G401.6 (cell line): ENCODE measurements around the gene ANKS4B.
"Not testable (repeated sequence)": the region's sequence is repeated elsewhere in the genome, so short reads cannot be mapped to it uniquely, and the experiment has no call there.

Source experiments
- FAIRE-seq: peaks from 2 replicates; lab custom pipeline; 2012; peaks lifted over from hg19 to GRCh38; lab: Jason Lieb, UNC

Gene ANKS4B

DNA sequence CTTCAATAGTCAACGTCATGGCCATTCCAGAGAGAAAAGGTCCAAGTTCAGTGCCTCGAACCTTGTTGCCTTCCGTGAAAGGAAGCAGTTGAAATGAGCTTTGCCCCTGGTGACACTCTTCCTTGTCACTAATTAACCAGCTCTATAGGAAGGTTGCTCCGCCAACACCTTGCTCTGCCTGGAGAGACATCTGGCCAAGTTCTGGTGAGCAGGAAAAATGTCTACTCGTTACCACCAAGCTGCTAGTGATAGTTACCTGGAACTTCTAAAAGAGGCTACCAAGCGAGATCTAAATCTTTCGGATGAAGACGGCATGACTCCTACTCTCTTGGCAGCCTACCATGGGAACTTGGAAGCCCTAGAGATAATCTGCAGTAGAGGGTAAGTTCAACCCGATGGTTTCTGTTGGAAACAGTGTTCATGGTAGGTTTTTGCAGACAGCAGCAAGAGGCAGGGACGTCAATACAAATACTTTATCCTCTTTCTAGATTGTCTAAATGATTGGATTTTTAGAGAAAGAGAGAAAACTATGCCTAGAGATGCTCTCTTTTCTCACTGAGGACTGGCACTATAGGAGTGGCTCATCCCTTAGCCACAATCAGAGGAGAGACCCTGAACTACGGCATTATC, at the start of gene ANKS4B:
ANKS4B (plus strand) TSS at position 179 of the 630 bp plus-strand sequence; CDS start at position 218, 39 bp downstream.
- no peak for FAIRE-seq

DNA sequence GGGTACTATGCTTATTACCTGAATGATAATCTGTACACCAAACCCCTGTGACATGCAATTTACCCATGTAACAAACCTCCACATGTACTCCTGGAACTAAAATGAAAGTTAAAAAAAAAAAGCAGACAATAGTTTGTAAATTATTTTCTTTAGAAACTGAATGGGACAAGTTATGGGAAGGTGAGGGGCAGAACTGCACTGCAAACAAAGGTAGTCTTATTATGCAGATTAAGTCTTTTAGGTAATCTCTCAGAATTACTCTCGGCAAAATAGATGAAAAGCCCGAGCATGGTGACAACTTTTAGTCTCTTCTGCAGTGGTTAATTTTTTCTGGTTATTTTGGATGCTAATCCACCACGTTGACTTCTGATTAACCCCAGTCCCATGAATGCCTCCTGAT, 49.5 kb upstream of the ANKS4B start:
- no peak for FAIRE-seq

DNA sequence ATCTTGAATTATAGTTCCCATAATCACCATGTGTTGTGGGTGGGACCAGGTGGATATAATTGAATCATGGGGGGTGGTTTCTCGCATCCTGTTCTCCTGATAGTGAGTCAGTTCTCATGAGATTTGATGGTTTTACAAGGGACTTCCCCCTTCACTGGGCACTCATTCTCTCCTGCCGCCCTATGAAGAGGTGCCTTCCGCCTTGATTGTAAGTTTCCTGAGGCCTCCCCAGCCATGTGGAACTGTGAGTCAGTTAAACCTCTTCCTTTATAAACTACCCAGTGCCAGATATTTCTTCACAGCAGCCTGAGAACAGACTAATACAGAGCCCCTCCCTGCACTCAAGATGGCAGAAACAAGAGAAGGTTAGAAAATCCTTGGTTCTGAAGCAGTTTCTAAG, 48.7 kb upstream of the ANKS4B start:
- FAIRE-seq = no peak

DNA sequence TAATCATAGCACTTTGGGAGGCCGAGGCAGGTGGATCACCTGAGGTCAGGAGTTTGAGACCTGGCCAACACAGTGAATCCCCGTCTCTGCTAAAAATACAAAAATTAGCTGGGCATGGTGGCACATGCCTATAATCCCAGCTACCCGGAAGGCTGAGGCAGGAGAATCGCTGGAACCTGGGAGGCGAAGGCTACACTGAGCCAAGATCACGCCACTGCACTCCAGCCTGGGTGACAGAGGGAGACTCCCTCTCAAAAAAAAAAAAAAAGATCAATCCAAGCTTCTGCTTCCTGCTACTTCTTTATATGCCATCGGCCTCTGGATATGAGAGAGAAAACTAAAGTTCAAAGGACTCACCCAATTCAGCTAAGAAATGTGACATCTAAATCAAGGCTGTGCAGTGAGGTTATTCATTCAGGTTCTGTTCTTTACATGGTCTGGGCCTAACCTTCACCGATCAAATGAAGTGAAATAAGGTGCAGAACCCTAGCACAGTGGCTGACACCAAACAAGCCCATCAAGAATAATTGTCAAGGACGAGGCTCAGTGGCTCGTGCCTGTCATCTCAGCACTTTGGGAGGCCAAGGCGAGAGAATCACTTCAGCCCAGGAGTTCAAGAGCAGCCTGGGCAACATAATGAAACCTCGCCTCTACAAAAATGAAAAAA, 47.7 kb upstream of the ANKS4B start:
- FAIRE-seq = no peak

DNA sequence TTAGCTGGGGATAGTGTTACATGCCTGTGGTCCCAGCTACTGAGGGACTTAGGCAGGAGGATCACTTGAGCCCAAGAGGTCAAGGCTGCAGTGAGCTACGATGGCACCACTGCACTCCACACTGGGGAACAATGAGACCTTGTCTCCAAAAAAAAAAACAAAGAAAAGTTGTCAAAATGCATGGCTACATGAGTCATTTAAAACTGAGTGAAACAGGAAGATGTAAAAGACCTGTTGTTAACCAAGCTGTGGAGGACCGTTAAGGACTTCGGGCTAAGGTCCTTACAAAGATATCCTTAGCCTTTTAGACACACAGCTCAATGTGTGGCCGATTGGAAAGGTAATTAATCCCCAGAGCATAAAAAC, 47.2 kb upstream of the ANKS4B start:
- FAIRE-seq = no peak

DNA sequence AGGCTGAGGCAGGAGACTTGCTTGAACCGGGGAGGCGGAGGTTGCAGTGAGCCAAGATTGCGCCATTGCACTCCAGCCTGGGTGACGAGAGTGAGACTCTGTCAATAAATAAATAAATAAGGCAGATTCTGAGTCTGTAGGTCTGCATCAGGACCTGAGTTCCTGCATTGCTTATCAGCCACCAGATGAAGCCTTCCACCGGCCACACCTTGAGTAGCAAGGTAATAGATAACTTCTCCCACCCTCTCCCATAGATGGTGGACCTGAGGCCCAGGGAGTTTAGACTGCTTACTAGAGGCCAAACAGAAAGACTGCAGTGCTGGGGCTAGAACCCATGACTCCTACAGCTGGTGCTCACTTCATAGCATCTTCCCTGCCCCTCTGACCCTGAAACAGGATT, 44.2 kb upstream of the ANKS4B start:
- no peak for FAIRE-seq

- FAIRE-seq = no peak
Measured at GRCh38 chr16:21190013-21190412, 43.5 kb upstream of the ANKS4B start.

DNA sequence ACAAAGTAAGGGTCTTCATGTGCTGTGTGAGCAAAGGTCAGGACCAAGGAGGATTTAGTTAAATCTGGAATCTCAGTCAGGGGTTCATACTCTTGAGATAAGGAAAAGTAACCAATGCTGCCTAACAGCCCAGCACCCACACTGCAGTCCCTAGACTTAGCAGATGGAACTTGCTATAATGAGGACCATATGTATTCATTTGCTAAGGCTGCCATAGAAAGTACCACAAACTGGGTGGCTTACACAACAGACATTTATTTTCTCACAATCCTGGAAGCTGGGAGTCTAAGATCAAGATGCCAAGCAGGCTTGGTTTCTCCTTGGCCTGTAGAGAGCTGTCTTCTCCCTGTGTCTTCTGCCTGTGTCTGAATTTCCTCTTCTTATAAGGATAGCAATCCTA, 42.9 kb upstream of the ANKS4B start:
- no peak for FAIRE-seq

DNA sequence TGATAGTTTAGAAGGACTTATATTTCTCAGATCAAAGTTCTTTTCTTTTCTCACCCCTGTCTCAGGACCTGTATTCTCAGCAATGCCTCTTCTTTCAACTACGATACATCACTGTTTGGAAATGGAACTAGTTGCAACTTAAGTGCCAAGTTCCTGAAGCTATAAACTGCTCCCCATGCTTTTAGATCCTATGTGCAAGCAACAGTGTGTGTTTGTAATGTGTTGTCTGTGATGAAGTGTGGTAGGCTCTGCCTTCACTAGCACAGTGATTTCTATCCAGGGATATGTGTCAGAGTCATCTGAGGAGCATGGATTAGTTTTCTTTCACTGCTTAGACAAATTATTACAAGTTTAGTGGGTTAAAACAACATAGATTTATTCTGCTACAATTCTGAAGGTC, 40.5 kb upstream of the ANKS4B start:
- no peak for FAIRE-seq

GRCh38 chr16:21194771-21195301, 38.7 kb upstream of the ANKS4B start:
- FAIRE-seq = no peak

DNA sequence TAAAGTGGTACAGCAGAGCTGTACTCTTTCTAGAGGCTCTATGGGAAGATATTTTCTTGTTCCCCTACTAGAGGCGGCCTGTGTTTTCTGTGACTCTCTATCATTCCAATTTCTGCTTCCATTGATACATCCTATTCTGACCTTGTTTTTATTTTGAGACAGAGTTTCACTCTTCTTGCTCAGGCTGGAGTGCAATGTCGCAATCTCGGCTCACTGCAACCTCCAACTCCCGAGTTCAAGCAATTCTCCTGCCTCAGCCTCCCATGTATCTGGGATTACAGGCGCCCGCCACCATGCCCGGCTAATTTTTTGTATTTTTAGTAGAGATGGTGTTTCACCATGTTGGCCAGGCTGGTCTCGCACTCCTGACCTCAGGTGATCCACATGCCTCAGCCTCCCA, 38.2 kb upstream of the ANKS4B start:
- not testable (repeated sequence) for FAIRE-seq

- no peak for FAIRE-seq
Measured at GRCh38 chr16:21197112-21197511, 36.4 kb upstream of the ANKS4B start.

GRCh38 chr16:21197621-21198020, 35.9 kb upstream of the ANKS4B start:
- no peak for FAIRE-seq

DNA sequence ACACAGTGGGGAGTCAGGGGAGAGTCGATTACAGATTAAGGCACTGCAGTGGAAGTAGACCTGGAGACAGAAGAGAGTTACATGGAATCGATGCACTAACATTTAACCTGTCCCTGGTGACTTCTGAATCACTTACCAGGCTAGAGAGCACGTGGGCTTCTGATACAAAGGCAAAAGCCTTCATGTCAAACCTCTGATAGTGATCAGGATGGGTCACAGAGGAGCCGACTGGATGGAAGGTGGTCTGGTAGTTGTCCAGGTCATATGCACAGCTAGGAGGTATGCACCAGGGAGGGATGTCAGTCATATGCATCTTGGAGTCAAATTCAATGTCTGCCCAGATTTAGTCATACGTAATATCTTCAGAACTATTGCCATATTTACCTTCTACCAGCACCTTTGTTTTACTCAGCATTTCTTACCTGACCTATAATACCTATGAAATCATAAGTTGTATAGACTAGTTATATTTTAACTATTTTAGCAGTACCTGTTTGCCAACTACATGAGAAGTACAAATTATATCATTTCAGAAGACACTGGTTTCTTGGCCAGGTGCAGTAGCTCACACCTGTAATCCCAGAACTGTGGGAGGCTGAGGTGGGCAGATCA, 33.8 kb upstream of the ANKS4B start:
- FAIRE-seq = no peak

DNA sequence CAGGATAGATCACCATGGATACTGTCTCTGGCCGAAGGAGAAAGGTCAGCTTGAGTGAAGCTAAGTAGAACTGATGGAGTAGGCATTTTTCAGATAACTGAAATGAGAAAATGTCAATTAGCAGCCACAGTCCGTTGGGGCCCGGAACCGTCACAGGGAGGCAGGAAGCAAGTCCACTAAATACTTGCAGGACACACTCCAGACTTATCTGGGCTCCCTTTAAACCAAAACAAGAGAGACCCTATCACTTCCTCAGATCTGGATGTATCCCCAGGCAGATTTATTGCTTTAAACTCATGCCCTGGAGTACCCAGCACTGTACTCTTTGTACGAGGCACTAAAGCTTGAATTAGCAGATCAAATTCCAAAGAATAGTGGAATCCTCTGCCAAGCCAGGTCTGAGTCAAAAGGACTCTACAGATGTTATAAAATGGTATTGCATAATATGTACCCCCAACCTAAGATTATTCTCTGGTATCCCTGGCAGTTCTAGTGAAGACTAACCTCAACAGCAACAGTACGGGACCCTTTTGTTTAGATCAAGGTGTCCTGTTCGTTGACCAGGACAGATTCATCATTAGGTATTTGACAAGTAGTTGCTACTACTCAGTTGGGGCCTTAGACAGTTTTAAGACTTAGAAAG, 30.2 kb upstream of the ANKS4B start:
- FAIRE-seq = no peak

GRCh38 chr16:21205303-21205702, 28.2 kb upstream of the ANKS4B start:
- FAIRE-seq = no peak

DNA sequence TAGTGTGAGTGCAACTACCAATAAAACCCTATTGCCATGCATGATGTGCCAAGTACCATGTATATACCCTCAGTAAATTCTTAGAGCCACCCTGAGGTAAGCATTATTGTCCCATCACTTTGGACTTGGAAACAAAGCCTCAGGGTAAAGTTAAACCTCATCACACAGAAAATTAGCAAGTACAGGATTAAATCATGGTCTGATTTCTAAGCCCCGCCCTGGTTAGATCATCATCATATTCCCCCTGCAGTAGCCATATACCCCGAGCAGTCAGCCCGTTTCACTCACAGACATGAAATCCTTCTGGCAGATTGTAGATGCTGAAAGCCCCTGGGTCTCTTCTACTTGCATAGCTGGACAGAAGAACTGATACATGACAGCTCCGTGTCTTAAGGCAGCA, 26.9 kb upstream of the ANKS4B start:
- FAIRE-seq = no peak

DNA sequence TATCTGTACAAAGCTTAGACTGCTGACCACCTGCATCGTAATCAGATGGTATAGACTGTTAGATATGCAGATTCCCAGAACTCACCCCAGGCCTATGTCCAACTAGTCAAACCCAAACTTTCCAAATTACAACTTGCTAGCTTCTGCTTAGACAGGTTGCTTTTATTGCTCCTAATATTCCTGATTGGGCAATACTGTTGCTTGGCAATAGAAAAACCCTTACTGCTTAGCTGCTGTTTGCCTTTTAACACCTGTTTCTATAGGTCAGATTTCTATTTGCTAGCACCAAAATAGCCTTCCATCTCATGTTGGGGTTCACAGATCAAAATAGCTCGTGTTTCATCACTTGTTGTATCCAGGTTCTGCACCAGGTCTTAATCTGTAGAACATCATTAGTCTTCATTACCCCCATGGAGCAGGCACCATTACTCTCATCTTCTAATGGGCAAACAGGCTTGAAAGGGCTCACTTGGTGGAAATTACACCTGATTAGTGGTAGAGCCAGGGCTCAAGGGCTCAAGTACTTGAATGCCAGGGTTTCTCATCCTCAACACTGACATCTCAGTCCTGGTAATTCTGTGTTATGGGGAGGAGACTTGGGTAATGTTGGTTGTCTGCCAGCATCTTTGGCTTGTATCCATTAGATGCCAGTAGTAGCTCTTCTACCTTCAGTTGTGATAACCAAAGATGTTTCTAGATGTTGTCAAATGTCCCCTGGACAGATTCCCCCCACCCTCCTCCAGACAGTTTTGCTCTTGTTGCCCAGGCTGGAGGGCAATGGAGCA, 24.9 kb upstream of the ANKS4B start:
- FAIRE-seq = no peak

GRCh38 chr16:21211486-21211885, 22.0 kb upstream of the ANKS4B start, which contains the start of gene ZP2:
Gene ZP2, minus strand, starts transcription at chr16:21211574. Its CDS starts 27 bp downstream, at chr16:21211547.
- no peak for FAIRE-seq

DNA sequence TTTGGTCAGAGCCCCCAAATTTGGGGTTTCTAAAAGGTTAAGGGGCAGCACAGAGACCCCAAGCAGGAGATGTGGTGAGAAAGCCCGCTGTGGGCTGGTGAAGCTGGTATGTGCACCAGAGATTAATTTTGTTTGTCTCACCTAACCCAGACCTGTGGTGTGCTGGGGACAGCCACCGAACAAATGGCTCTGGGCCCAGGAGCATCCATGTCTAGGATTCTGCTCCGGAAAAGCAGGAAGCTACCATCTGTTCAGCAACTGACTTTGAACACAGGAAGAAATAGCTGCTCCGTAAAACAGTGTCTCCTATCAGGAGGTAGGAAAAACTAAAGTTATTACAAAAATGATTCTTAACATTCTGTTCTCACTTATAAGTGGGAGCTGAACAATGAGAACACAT, 19.4 kb upstream of the ANKS4B start:
- no peak for FAIRE-seq

- FAIRE-seq = no peak
Measured at GRCh38 chr16:21217121-21217520, 16.4 kb upstream of the ANKS4B start.

- FAIRE-seq = no peak
Measured at GRCh38 chr16:21218153-21218552, 15.3 kb upstream of the ANKS4B start.
